GM23338 (cell line): Measurements from ENCODE around the gene PLIN4. TPM values are rescaled to one million over a fixed set of nuclear protein-coding genes. Genes with fewer than 3 reads are reported as not detected.

Experiments used
- ATAC-seq: fragments of 200-7000 bp; cut with Tn5 transposase; 3 replicates; pipeline ENCODE4 v1.9.1; 2020
- DNase-seq: peaks from one replicate; pipeline ENCODE4 v3.0.0-alpha.2; 2015; ENCODE audit warnings: low spot score
- H2AFZ ChIP-seq: fragments of 200-600 bp; sonication (generic); 2 replicates; pipeline ENCODE4 v1.8.0; 2016; ENCODE audit warnings: antibody characterized with exemption, mild to moderate bottlenecking, moderate library complexity
- H3F3A ChIP-seq: fragments of 200-600 bp; sonication (generic); replicated peaks from 2 replicates; pipeline ENCODE4 v1.8.0; 2017; ENCODE audit warnings: antibody characterized with exemption, mixed run types, low read depth
- H3K27ac ChIP-seq: fragments of 200-600 bp; sonication (generic); 2 replicates; pipeline ENCODE4 v1.6.1; 2016; ENCODE audit warnings: low read depth
- H3K27me3 ChIP-seq: fragments of 200-600 bp; sonication (generic); 2 replicates; pipeline ENCODE4 v1.8.0; 2016; ENCODE audit warnings: mild to moderate bottlenecking, mixed run types, moderate library complexity; ENCODE audit not compliant: insufficient read depth
- H3K36me3 ChIP-seq: fragments of 200-600 bp; sonication (generic); 2 replicates; pipeline ENCODE4 v1.8.0; 2016; ENCODE audit warnings: mild to moderate bottlenecking; ENCODE audit not compliant: insufficient read depth
- H3K4me1 ChIP-seq: fragments of 200-600 bp; sonication (generic); 2 replicates; pipeline ENCODE4 v1.8.0; 2016; ENCODE audit warnings: mild to moderate bottlenecking, moderate library complexity; ENCODE audit not compliant: insufficient read depth
- H3K4me2 ChIP-seq: fragments of 200-600 bp; sonication (generic); 2 replicates; pipeline ENCODE4 v1.7.1; 2017; ENCODE audit warnings: mixed run types
- H3K4me3 ChIP-seq: fragments of 200-600 bp; sonication (generic); 2 replicates; pipeline ENCODE4 v1.6.1; 2016; ENCODE audit warnings: mixed run types
- H3K79me2 ChIP-seq: fragments of 200-600 bp; sonication (generic); replicated peaks from 2 replicates; pipeline ENCODE4 v1.8.0; 2017; ENCODE audit warnings: mild to moderate bottlenecking; ENCODE audit not compliant: insufficient read depth
- H3K9me2 ChIP-seq: fragments of 200-600 bp; sonication (generic); 2 replicates; pipeline ENCODE4 v1.8.0; 2017; ENCODE audit not compliant: insufficient read depth
- H4K20me1 ChIP-seq: fragments of 200-600 bp; sonication (generic); replicated peaks from 2 replicates; pipeline ENCODE4 v1.8.0; 2017; ENCODE audit warnings: mild to moderate bottlenecking; ENCODE audit not compliant: insufficient read depth
- H3K27ac Mint-ChIP-seq: 2 replicates; pipeline ENCODE4 v1.8.0; 2020; ENCODE audit warnings: inconsistent platforms, mild to moderate bottlenecking, moderate library complexity, mixed read lengths
- H3K27me3 Mint-ChIP-seq: 3 replicates; pipeline ENCODE4 v1.8.0; 2022; ENCODE audit warnings: low read depth, mild to moderate bottlenecking, moderate library complexity, mixed read lengths, inconsistent platforms; ENCODE audit not compliant: insufficient read depth, poor library complexity
- H3K36me3 Mint-ChIP-seq: 3 replicates; pipeline ENCODE4 v1.8.0; 2021; ENCODE audit warnings: low read depth, mild to moderate bottlenecking, inconsistent platforms, moderate library complexity, mixed read lengths
- H3K4me1 Mint-ChIP-seq: 3 replicates; pipeline ENCODE4 v1.8.0; 2020; ENCODE audit warnings: mild to moderate bottlenecking, inconsistent platforms, mixed read lengths
- H3K4me3 Mint-ChIP-seq: 3 replicates; pipeline ENCODE4 v1.8.0; 2021; ENCODE audit warnings: moderate library complexity, mild to moderate bottlenecking, inconsistent platforms, mixed read lengths
- H3K9me3 Mint-ChIP-seq: 3 replicates; pipeline ENCODE4 v1.8.0; 2020; ENCODE audit warnings: moderate library complexity, mild to moderate bottlenecking, inconsistent platforms, mixed read lengths
- CTCF ChIP-seq, 2 experiments: fragments of 200-600 bp in 1 of 2; sonication (generic) in 1 of 2; conservative IDR thresholded peaks; 2 replicates each; pipeline versions ENCODE4 v1.5.1 to v1.6.1; 2016 to 2017; ENCODE audit warnings: antibody characterized with exemption in 2 of 2, low read depth in 2 of 2, mild to moderate bottlenecking in 2 of 2, moderate library complexity in 1 of 2
- EZH2 ChIP-seq: fragments of 200-600 bp; sonication (generic); IDR thresholded peaks from one replicate; pipeline ENCODE4 v1.8.0; 2017; ENCODE audit warnings: antibody characterized with exemption, mild to moderate bottlenecking, low read depth; ENCODE audit not compliant: unreplicated experiment
- EZH2phosphoT487 ChIP-seq: fragments of 200-600 bp; sonication (generic); IDR thresholded peaks from one replicate; pipeline ENCODE4 v1.8.1; 2018; ENCODE audit warnings: antibody characterized with exemption; ENCODE audit not compliant: unreplicated experiment
- POLR2AphosphoS5 ChIP-seq: IDR thresholded peaks from 2 replicates; pipeline ENCODE4 v1.6.1; 2016; ENCODE audit warnings: antibody characterized with exemption, low read depth
- REST ChIP-seq: IDR thresholded peaks from one replicate; pipeline ENCODE4 v1.6.1; 2018; ENCODE audit warnings: antibody characterized with exemption; ENCODE audit not compliant: unreplicated experiment
- STAT1 ChIP-seq: IDR thresholded peaks from one replicate; pipeline ENCODE4 v1.6.1; 2016; ENCODE audit warnings: antibody characterized with exemption; ENCODE audit not compliant: unreplicated experiment
- ZNF331 ChIP-seq: fragments of 250-450 bp; sonication (Bioruptor Pico); IDR thresholded peaks from 2 replicates; pipeline ENCODE4 v1.5.0; 2020; ENCODE audit warnings: low read depth, mild to moderate bottlenecking, moderate library complexity
- polyA plus RNA-seq: library from polyadenylated mRNA; unstranded; fragments of >200 nt; fragmentation: Nextera tagmentation; extraction: Ambion mirVana; gene quantifications from 2 replicates; pipeline ENCODE4 v1.2.1, GENCODE V29; 2016
- total RNA-seq: library from RNA; depleted of rRNA; stranded (reverse); fragments of >200 nt; shearing (Covaris generic); gene quantifications from 2 replicates; pipeline ENCODE4 v1.2.3, GENCODE V29; 2014

The PLIN4 gene
- total and polyA plus RNA-seq, 2 experiments from 2014 or later = 0.19 to 0.59 TPM

- no peak for TF ChIP-seq EZH2phosphoT487
These were observed 30.7 kb downstream of the PLIN4 start (continued) for GRCh38 chr19:4487572-4487971.

- Mint-ChIP-seq H3K27ac (peak overlapping the region; percentile 32; the same call in 1 of the 2 replicates), H3K4me3 (no peak overlapping the region; the same call in 2 of the 3 replicates), H3K4me1 (no peaks in the 10 kb centered on the region; the same call in 2 of the 3 replicates), H3K27me3 (no peaks in the 10 kb centered on the region), H3K36me3 (peaks cover 34% of the 10 kb centered on the region), H3K9me3 (no peaks in the 10 kb centered on the region; the same call in 2 of the 3 replicates)
- no peak for TF ChIP-seq EZH2phosphoT487
- TF ChIP-seq ZNF331 (CRISPR knock-in tag) = no peak
- TF ChIP-seq POLR2AphosphoS5 = no peak
- TF ChIP-seq EZH2 = no peak
- Histone ChIP-seq H3K27ac (no peak overlapping the region), H3K4me1 (no peaks in the 10 kb centered on the region), H3F3A (no peaks in the 10 kb centered on the region; the same call in 1 of the 2 replicates), H3K9me2 (no peaks in the 10 kb centered on the region), H4K20me1 (peaks cover 13% of the 10 kb centered on the region; the same call in 1 of the 2 replicates), H3K4me2 (no peak overlapping the region), H3K79me2 (0 out of 2 replicates have a peak, but pooled peaks cover 8% of the 10 kb centered on the region), H3K4me3 (no peak overlapping the region), H3K36me3 (peaks cover 8% of the 10 kb centered on the region; the same call in 1 of the 2 replicates), H2AFZ (no peak overlapping the region), H3K27me3 (no peaks in the 10 kb centered on the region)
- ATAC-seq (no peak), DNase-seq (no peak)
These were observed 34.9 kb downstream of the PLIN4 start for GRCh38 chr19:4483385-4483784.

- no peak overlapping the region for H3K4me3 Mint-ChIP-seq
- Histone ChIP-seq H3K4me3 (no peak overlapping the region), H3F3A (no peaks in the 10 kb centered on the region; the same call in 1 of the 2 replicates), H3K27ac (0 out of 2 replicates have a peak overlapping the region, but pooled peaks have one; percentile 45), H4K20me1 (peaks cover 13% of the 10 kb centered on the region; the same call in 1 of the 2 replicates), H3K9me2 (no peaks in the 10 kb centered on the region), H3K36me3 (peaks cover 8% of the 10 kb centered on the region; the same call in 1 of the 2 replicates), H3K79me2 (peaks cover 8% of the 10 kb centered on the region; the same call in 1 of the 2 replicates), H2AFZ (no peak overlapping the region), H3K4me1 (no peaks in the 10 kb centered on the region), H3K4me2 (no peak overlapping the region), H3K27me3 (no peaks in the 10 kb centered on the region)
- ATAC-seq (peak; percentile 70), DNase-seq (peak; percentile 49)
- H3K36me3 Mint-ChIP-seq = peaks cover 37% of the 10 kb centered on the region
- no peaks in the 10 kb centered on the region; the same call in 2 of the 3 replicates for H3K4me1 Mint-ChIP-seq
- no peaks in the 10 kb centered on the region; the same call in 2 of the 3 replicates for H3K9me3 Mint-ChIP-seq
- H3K27me3 Mint-ChIP-seq = no peaks in the 10 kb centered on the region
- no peak overlapping the region for H3K27ac Mint-ChIP-seq
- no peak for TF ChIP-seq STAT1
- TF ChIP-seq CTCF (conservative IDR thresholded peaks at IDR 0.05; ENCODE audit: low read depth in 2 of 2) = no peak
- TF ChIP-seq POLR2AphosphoS5 = no peak
- TF ChIP-seq REST = no peak
These were observed 35.4 kb downstream of the PLIN4 start for GRCh38 chr19:4482721-4483364.
